UCSD-AML1 (cell line): ENCODE measurements around the gene ZNF487.
A peak's percentile ranks its signal among the peaks of the same experiment; 100 is the strongest.
"Not testable (repeated sequence)": the region's sequence is repeated elsewhere in the genome, so short reads cannot be mapped to it uniquely, and the experiment has no call there.

Source experiments
- DNase-seq: peaks from one replicate; lab custom pipeline; 2025; ENCODE audit not compliant: unreplicated experiment; lab: John Stamatoyannopoulos, UW

Gene ZNF487

DNA sequence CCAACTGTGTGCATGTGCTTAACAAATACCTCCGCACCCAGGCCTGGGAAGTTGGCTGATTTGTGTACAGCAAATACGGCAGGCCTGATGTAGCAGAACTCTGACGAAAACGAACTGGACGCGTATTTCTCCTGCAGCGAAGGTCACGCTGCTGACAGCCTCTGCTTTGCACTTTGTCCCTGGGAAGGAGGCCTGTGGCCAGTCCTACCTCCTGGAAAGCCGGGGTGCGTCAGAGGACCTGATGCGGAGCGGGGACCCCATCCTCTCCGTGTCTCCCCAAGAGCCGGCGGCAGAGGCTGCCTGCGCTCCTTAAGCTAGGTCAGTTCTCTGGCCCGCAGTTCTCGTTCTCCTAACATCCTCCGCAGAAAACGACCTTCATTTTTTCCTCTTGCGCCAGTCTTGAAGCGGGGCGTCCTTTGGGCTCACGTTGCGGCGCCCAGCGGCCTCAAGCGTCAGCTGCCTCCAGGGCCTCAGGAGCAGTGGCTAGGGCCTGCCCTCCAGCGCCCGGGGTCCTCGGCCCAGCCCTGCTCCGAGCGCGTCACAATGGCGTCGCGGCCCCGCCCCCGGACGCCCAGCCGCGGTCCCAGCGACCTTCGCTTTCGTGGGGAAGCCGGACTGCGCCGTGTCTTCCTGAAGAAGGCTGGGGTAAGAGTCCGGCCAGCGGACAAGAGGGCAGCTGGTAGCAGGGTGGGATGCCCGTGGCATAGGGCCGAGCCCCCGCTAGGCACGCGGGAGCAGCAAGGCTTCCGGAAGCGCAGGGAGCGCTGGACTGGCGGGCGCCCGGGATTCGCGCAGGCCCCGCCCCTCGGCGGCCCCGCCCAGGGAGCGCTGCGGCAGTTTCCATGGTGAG lies at the start of gene ZNF487:
Gene ZNF487, plus strand, starts transcription at position 821 of the 850 bp plus-strand sequence. CDS start 38,703 bp downstream, outside the sequence.
- peak; percentile 95 for DNase-seq

- DNase-seq = no peak
These were observed 49.3 kb upstream of the ZNF487 start for GRCh38 chr10:43387678-43388032.

GRCh38 chr10:43389867-43390266 lies 47.0 kb upstream of the ZNF487 start:
- DNase-seq = no peak

- DNase-seq = no peak
These were observed 46.6 kb upstream of the ZNF487 start for GRCh38 chr10:43390333-43390732.

- peak; percentile 26 for DNase-seq
These were observed 46.2 kb upstream of the ZNF487 start for GRCh38 chr10:43390759-43391158.

GRCh38 chr10:43391496-43391895 lies 45.4 kb upstream of the ZNF487 start:
- no peak for DNase-seq

GRCh38 chr10:43392748-43393147 lies 44.2 kb upstream of the ZNF487 start:
- no peak for DNase-seq

- DNase-seq = not testable (repeated sequence)
These were observed 43.7 kb upstream of the ZNF487 start for GRCh38 chr10:43393186-43393585.

DNA sequence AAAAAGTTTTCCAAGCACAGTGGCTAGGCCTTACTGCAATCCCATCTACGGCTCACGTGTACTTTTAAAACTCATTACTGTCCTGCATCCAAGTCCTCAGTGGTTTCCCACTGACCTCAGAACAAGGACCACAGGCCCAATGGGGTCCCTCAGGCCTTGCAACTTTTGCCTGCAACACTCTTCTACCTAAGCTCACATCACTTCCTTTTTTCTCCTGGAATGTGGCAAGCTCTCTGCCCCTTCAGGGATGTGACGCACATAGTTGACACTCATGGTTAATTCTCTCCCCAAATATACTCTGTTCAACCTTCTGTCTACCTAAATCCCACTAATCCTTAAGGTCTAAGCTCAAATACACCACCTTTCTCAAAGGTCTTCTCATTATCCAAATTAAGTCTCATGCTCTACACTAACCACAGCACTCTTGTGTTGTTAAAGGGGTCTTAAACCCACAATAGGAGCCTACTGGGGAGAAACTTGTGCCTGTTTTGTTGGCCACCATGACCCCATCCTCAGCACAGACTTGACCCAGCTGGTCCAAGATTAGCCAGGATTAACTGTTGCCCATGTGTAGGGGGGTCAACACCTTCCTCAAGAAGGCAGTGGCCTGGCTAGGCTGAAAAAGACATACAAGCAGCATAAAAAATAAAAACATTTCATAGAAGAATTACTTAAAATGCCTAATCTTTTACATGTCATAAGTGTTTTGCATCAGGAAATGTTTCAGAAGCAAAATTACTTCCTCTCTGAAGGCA lies 43.1 kb upstream of the ZNF487 start:
- DNase-seq = no peak

GRCh38 chr10:43394868-43395267 lies 42.0 kb upstream of the ZNF487 start:
- no peak for DNase-seq

DNA sequence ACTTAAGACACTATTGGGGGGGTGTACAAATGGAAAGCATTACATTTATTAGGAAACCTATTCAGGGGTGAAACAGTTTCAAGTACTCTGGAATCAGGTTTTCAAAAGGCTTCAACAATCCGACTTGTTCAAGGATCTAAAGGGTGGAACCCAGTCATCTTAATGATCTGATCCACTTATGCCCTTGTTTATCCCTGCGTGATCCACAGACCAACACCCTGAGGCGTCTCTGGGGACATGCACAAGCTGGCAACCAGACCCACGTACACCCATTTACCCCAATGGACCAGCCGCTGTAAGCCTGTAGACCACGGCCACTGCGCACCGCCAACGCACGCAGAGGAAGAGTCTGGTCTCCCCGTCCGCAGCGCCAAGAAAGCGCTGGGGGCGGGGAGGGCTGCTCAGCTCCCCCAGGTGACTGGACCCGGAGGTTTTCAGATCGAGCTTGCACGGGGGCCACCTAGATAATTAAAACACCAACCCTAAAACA lies 41.3 kb upstream of the ZNF487 start:
- peak; percentile 48 for DNase-seq

DNA sequence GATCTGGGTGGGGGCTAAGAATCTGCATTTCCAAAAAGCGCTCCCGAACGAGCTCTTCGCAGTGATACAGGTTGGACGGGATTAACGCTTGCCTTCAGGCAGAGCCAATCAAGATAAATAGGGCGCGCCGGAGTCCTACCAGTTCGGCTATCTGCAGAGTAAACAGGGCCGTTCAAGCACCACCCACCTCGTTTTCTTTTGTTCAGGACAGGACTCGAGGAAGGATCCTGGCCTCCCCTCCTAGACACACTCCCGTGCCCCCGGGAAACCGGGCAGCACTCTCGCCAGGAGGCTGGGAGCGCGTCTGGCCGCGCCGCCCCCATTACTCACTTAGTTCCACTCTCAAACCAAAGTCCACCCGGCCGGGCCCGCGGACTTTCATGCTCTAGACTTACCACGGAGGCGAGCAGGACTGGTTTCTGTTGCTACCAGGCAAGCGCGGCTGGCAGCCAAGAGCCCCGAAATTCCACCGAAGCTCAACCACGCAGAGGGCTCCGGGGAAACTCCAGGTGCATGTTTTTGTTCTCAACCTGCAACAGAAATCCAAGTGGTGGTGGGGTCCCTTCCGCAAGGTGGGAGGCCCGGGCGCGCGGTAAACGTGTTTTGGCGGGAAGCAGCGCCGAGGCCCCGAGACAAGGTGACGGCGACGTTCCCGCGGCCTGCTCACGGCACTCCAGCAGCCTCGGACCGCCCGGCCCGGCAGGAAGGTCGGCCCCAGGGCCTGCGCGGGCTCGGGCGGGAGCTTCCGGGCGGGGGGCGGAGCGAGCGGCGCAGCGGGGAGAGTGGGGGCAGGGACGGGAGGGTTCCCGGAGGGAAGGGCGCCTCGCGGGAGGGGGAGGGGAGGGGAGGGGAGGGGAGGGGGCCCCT lies 40.6 kb upstream of the ZNF487 start:
- DNase-seq = peak; percentile 82

GRCh38 chr10:43396928-43397624 lies 39.8 kb upstream of the ZNF487 start:
- peak; percentile 90 for DNase-seq

- DNase-seq = no peak
These were observed 38.0 kb upstream of the ZNF487 start for GRCh38 chr10:43398939-43399319.

DNA sequence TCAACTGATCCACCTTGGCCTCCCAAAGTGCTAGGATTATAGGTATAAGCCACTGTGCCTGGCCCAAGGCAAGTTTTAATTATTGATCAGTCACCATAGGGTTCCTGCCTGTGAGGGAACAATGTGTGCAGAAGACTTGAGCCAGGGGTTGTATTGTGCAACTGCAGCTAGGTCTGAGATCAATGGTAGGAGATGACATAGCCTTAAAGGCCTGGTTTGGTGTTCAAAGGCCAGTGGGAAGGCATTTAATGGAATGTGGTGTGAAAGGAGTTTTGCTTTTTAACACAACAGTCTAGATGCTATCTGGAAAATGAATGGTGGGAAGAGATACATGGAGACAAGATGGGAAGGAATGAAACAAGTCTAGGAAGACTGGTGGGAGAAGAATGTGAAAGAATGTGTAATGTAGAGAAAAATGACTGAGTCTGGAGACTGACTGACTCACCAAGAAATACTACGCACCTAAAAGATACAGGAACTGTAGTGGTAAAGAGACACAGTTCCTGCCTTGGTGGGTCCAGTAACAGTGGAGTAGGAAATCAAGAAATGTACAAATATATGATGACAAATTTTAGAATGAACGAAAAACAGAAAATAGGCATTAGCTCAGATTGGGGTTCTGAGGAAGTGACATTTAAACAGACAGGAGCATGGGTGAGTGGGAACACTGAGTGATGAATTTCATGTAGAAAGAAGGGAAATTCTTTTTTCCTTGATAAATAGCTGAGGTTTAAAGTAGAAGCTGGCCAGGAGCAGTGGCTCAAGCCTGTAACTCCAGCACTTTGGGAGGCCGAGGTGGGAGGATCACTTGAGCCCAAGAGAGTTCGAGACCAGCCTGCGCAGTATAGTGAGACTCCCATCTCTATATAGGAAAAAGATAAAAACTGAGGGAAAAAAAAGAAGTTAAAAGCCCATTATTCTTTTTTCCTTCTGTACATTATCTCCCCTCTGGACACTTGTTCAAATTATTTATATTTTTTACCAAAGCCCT lies 37.3 kb upstream of the ZNF487 start:
- DNase-seq = no peak

DNA sequence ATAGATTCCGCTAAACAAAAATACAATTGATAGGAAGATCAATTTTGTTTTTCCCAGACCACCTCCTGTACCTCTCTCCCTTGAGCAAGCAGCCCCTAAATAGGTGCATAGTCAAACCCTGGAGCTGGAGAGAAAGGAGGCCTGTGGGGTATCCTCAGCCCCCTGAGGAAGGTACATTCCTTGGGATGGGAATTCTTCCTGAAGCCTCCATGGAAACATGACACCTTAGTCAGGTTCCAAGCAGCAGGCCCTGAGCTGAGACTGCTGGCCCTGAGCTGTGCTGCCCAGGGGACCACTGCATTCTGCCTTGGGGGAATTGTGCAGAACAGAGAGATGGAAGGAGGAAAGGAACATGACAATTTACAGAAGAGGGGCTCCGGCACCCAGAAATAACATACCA lies 35.3 kb upstream of the ZNF487 start:
- no peak for DNase-seq

- DNase-seq = no peak
These were observed 34.7 kb upstream of the ZNF487 start for GRCh38 chr10:43402176-43402575.

GRCh38 chr10:43402880-43403452 lies 33.9 kb upstream of the ZNF487 start:
- DNase-seq = no peak
